Measurements from ENCODE around the gene SLC35F1. TPM values are rescaled to one million over a fixed set of nuclear protein-coding genes. Genes with fewer than 3 reads are reported as not detected.

The SLC35F1 gene
- total and polyA plus RNA-seq, 9 of the 15 experiments (the other 6 are each of a cell fraction or from before 2014, with no cell fraction given) = 0.03 to 0.06 TPM; not detected in 7

DNA sequence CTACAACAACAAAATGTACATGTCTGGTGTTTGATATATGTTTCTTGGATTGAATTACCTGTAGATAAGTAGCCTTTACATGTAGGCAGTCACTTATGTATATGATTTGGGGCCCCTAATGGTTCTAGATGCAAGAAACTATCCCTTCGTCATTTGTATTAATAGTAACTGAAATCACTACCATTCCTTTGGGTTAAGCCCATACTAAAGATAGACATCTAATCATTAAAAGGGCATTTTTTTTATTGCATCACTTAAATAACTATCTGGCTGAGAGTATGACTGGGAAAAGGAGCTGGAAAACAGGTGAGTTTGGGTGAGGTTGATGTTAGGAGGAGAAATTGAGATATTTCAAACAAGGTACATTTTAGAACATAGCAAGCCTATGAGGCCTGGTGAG is 427.6 kb downstream of the SLC35F1 start:
- Histone ChIP-seq H3K27ac (ENCODE audit: extremely low read depth, low read depth, low read length) (no peak overlapping the region), H3K27me3 (ENCODE audit: control insufficient read depth in 2 of 2, insufficient read depth in 2 of 2, low read length in 2 of 2) (no peaks in the 10 kb centered on the region), H3K9me3 (replicated peaks; ENCODE audit: control insufficient read depth, insufficient read depth, low read depth, low read length) (no peaks in the 10 kb centered on the region), H4K20me1 (replicated peaks; ENCODE audit: control insufficient read depth, insufficient read depth, low read length) (no peaks in the 10 kb centered on the region), H3K9me1 (ENCODE audit: control insufficient read depth, insufficient read depth, low read length) (no peaks in the 10 kb centered on the region), H3K4me3 (no peak overlapping the region), H3K4me2 (ENCODE audit: insufficient read depth, low read length) (no peak overlapping the region), H3K36me3 (ENCODE audit: control insufficient read depth, insufficient read depth, low read length) (no peaks in the 10 kb centered on the region), H3K79me2 (ENCODE audit: control insufficient read depth, insufficient read depth, low read length) (no peaks in the 10 kb centered on the region), H2AFZ (ENCODE audit: low read depth, low read length) (no peak overlapping the region), H3K4me1 (replicated peaks in 1 of 2; ENCODE audit: control insufficient read depth in 2 of 2, insufficient read depth in 2 of 2, low read length in 2 of 2) (no peaks in the 10 kb centered on the region), H3K9ac (ENCODE audit: insufficient read depth in 1 of 2, low read depth in 2 of 2, low read length in 2 of 2) (no peak overlapping the region)
- BruUV-seq (replicated peaks) = no TSS peak
- WGBS (ENCODE audit: insufficient coverage, low coverage, missing lambda C conversion rate) = 0% methylated on average over 1 of the region's 1 CpG
- no peak for FAIRE-seq
- intact Hi-C loops (cut with micrococcal nuclease) (no loop called here), in situ Hi-C loops (cut with MboI) (no loop called here)
- ATAC-seq = no peak
- ChIA-PET CTCF (ENCODE audit: low intra/inter-chr PET ratio) (no interaction called here), POLR2A (no interaction called here)
- DNase-seq (ENCODE audit: extremely low read depth in 1 of 4, low spot score in 3 of 4) = no peak
- TF ChIP-seq YY1 (IDR thresholded peaks at IDR 0.05; ENCODE audit: borderline replicate concordance in 1 of 3, control insufficient read depth in 1 of 3, extremely low read depth in 1 of 3, insufficient read depth in 3 of 3, insufficient read length in 1 of 3, insufficient replicate concordance in 2 of 3, low read depth in 1 of 3, low read length in 2 of 3) = no peak
- TF ChIP-seq, protein P1, sequence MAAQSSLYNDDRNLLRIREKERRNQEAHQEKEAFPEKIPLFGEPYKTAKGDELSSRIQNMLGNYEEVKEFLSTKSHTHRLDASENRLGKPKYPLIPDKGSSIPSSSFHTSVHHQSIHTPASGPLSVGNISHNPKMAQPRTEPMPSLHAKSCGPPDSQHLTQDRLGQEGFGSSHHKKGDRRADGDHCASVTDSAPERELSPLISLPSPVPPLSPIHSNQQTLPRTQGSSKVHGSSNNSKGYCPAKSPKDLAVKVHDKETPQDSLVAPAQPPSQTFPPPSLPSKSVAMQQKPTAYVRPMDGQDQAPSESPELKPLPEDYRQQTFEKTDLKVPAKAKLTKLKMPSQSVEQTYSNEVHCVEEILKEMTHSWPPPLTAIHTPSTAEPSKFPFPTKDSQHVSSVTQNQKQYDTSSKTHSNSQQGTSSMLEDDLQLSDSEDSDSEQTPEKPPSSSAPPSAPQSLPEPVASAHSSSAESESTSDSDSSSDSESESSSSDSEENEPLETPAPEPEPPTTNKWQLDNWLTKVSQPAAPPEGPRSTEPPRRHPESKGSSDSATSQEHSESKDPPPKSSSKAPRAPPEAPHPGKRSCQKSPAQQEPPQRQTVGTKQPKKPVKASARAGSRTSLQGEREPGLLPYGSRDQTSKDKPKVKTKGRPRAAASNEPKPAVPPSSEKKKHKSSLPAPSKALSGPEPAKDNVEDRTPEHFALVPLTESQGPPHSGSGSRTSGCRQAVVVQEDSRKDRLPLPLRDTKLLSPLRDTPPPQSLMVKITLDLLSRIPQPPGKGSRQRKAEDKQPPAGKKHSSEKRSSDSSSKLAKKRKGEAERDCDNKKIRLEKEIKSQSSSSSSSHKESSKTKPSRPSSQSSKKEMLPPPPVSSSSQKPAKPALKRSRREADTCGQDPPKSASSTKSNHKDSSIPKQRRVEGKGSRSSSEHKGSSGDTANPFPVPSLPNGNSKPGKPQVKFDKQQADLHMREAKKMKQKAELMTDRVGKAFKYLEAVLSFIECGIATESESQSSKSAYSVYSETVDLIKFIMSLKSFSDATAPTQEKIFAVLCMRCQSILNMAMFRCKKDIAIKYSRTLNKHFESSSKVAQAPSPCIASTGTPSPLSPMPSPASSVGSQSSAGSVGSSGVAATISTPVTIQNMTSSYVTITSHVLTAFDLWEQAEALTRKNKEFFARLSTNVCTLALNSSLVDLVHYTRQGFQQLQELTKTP (IDR thresholded peaks at IDR 0.05; ENCODE audit: low read depth in 1 of 2, partially characterized antibody in 2 of 2) = no peak
- TF ChIP-seq U2AF1 (optimal IDR thresholded peaks at IDR 0.05; ENCODE audit: low read depth, low read length) = no peak
- no peak for TF ChIP-seq ZNF551 (CRISPR knock-in tag; IDR thresholded peaks at IDR 0.05)
- no peak for TF ChIP-seq CCAR2 (IDR thresholded peaks at IDR 0.05; ENCODE audit: low read depth, low read length)
- TF ChIP-seq IRF1 (CRISPR knock-in tag; IDR thresholded peaks at IDR 0.05; ENCODE audit: borderline replicate concordance) = no peak
- no peak for TF ChIP-seq NFIC (IDR thresholded peaks at IDR 0.05)
- TF ChIP-seq MEF2D (tag; conservative IDR thresholded peaks at IDR 0.05; ENCODE audit: low read depth) = no peak
- no peak for TF ChIP-seq PCBP1 (IDR thresholded peaks at IDR 0.05; ENCODE audit: low read depth, low read length, poor library complexity, severe bottlenecking)
- TF ChIP-seq ETV1 (tag; conservative IDR thresholded peaks at IDR 0.05; ENCODE audit: low read depth) = no peak
- no peak for TF ChIP-seq ZBTB5 (IDR thresholded peaks at IDR 0.05)
- no peak for TF ChIP-seq NEUROD1 (IDR thresholded peaks at IDR 0.05; ENCODE audit: borderline replicate concordance, low read depth, low read length, partially characterized antibody)
- TF ChIP-seq SIN3B (IDR thresholded peaks at IDR 0.05; ENCODE audit: low read depth) = no peak
- no peak for TF ChIP-seq SMC3 (conservative IDR thresholded peaks at IDR 0.05; ENCODE audit: insufficient read depth, low read depth, low read length)
